Right renal cortex interstitium (tissue), 3 donors: Measurements from ENCODE around the gene LAD1. TPM values are rescaled to one million over a fixed set of nuclear protein-coding genes. Genes with fewer than 3 reads are reported as not detected.

Source experiments
- DNase-seq, 3 donors: peaks; one replicate each; pipeline ENCODE4 v3.0.0-alpha.2; 2013; ENCODE audit warnings: low read depth in 3 of 3, low spot score in 2 of 3
- polyA plus RNA-seq, 3 donors: library from polyadenylated mRNA; unstranded; fragments of 120-200 nt; gene quantifications; one replicate each; pipeline ENCODE4 v1.2.1, GENCODE V29; 2013; ENCODE audit not compliant: insufficient read length in 3 of 3

The LAD1 gene, protein sequence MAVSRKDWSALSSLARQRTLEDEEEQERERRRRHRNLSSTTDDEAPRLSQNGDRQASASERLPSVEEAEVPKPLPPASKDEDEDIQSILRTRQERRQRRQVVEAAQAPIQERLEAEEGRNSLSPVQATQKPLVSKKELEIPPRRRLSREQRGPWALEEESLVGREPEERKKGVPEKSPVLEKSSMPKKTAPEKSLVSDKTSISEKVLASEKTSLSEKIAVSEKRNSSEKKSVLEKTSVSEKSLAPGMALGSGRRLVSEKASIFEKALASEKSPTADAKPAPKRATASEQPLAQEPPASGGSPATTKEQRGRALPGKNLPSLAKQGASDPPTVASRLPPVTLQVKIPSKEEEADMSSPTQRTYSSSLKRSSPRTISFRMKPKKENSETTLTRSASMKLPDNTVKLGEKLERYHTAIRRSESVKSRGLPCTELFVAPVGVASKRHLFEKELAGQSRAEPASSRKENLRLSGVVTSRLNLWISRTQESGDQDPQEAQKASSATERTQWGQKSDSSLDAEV
- polyA plus RNA-seq, result 10 to 100 TPM; 30.8 to 36.8 (median 36.1) TPM

DNA sequence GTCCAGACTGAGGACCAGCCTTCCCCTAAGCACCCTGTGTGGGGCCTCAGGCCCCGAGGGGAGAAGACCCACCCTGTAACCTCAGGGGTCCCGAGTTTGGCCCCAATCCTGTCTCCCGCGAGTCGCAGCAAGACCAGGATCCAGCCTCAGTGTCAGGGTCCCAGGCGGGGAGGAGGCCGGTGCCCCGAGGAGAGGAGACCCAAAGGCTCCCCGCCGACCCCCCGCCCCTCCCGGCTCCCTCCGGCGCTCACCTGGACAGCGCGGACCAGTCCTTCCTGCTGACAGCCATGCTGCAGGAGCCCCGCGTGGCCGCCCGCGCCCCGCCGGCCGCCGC, at the start of gene LAD1:
Gene LAD1, minus strand, starts transcription at position 307 of the 334 bp plus-strand sequence. Its CDS starts 18 bp downstream, at position 289.
- DNase-seq, result no peak

DNA sequence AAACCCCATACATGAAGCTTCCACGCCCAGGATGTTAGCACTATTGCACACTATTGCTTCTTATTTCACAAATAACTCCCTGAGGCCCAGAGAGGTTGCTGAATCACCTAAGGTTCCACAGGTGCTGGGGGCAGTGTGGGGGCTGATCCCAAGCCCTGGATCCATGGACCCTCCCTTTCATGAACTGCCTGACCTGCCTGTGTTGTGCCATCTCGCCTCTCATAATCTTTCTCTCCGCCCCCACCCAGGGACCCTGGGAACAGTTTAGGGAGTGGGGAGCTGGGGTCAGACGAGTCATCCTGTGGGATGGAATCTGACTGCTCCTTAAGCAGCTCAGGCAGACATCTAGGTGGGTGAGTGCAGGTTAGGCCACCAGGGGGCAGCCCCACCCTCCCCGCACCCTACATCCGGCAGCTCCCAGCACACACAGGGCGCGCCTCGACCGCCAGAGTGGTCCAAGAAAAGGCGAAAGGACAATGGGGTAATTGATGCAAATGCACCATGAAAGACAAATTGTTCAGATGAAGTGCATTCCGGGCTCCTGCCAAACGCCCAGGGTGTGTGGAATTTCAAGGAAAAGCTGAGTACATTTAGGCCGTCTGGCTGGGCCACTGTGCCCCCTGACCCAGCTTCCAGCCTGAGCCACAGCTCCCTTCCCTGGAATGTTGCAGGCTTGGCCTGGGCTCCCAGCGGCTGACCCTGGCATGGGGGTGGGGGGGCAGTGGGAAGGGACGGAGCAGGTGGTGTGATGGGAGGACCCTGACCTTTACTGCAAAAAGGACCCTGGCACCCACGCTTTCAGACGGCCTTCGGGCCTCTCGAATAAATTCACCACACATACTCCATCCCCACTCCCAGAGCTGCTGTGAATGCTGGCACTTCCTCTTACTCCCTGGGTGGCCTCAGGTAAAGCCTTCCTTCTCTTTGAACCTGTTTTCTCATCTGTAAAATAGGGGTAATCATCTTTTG, 49.1 kb upstream of the LAD1 start:
- no peak for DNase-seq

DNA sequence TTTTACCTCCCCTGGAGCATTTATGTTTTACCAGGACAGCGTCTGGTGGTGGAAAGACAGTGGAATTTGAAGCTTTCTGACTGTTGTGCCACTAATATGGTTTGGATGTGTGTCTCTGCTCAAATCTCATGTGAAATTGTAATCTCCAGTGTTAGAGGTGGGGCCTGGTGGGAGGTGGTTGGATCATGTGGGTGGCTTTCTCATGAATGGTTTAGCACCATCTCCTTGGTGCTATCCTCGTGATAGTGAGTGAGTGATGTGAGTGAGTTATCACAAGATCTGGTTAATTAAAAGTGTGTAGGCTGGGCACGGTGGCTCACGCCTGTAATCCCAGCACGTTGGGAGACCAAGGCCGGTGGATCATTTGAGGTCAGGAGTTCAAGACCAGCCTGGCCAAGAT, 46.2 kb upstream of the LAD1 start:
- no peak for DNase-seq

DNA sequence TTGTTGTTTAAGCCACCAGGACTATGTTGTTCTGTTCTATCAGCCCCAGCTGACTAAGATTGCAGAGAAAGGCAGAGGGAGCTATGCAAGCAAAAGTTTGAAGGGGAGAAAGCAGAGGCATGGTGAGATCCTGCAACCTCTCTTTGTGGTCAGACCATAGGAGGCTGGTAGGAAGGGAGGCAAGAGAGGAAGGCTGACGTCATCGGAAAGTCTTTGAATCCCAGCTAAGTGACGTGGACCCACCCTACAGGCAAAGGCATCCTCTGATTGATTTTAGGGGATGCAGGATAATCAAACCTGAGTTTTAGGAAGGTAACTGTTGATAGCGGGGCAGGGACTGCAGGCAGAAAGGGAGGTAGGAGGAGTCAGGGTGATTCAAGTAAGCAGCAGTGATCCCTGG, 45.7 kb upstream of the LAD1 start:
- DNase-seq, result no peak

DNA sequence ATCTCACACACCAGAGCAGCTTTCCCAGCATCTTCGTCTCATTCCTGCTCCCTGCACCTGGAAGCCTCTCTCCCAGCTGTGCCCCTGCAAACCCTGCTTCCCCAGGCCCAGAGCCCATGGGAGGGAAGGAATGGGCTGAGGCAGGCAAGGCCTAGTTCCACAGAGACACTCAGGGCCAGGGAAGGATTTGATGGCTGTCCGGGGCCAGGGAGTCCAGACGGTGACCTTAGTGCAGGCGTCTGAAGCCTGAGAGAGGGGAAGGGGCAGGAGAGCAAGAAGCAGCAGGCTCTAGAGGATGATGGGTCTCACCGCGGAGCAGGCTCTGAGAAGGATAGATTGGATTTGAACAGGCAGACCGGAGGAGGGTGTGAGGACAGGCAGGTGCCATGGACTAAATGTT, 44.6 kb upstream of the LAD1 start:
- DNase-seq, result no peak

DNA sequence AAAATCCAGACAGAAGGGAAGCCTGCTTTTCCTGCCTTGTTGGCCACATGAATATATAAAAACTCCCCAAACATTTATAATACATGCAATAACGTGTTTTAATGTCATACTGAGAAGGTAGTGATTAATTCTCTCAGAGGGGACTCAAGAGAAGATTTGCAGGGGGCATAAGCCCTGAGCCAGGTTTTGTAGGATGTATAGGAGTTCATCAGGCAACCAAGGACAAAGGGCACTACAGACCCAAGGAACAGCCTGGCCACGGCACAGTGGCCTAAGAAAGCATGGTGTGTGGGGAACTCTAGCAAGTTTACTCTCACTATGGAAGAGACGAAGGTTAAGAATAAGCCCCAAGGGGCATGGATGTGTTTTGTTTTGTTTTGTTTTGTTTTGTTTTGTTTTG, 37.8 kb upstream of the LAD1 start:
- DNase-seq, result no peak

DNA sequence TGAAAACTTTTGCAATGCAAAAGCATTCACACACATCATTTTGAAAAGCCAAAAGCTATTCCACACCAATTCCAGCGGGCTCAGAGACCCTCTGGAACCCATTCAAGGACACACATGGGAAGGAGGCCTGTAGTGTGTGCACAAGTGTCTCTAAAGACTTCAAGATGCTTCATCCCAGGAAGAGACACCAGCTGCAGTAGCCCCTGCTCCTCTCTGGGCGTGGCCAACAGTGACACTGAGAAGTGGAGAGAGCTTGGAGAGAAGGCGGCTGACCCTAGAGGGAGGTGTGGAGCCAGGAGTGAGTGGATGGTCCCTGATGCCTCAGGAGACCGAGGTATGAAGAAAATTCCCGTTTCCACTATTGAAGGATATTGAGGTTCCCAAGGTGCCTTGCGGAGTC, 37.3 kb upstream of the LAD1 start:
- no peak for DNase-seq

DNA sequence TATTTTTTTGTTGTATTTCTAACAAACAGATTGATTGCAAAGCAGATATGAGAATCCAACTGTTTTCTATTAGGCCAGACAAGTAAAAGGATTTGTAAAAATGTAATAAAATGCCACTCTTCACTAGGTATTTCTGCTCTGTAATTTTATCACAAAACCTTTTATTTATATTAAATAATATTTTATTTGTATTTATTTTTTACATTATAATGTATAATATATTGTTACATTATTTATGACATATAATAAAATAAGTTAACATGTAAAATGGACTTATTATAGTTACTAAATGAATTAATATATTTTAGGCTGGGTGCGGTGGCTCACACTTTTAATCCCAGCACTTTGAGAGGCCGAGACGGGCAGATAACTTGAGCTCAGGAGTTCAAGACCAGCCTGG, 35.1 kb upstream of the LAD1 start:
- DNase-seq, result no peak

DNA sequence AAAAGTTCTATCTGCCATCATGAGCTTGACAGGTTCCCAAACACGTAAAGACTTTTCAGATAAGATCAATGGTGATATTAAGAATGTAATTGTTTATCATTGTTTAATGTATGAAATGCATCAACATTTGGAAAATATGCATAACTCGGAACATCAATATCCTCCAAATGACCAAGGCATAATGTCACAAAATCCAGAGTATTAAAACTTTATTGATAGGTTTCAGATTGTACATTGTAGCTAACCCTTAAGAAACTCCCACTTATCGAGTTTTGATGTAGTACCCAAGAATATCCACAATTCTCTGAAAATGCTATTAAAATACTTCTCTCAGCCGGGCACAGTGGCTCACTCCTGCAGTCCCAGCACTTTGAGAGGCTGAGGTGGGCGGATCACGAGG, 34.5 kb upstream of the LAD1 start:
- no peak for DNase-seq

DNA sequence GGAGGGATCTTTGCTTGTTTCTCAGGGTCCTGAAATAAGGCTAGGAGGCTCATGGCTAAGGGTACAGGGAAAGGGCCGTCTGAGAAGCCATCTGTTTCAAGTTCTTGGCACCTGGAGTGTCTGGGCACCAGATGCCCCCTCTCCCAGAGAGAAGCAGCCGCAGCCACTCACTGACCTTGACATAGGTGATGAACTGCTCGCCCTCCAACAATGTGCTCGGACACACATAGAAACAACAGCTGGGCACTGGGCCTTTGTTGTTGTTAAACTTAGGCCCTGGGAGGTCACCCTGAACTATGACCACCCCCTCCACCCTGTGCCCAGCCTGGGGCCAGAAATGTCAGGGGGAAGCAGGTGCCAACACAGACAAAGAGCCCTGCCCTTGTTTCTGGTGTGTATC, 31.7 kb upstream of the LAD1 start:
- DNase-seq, result no peak

DNA sequence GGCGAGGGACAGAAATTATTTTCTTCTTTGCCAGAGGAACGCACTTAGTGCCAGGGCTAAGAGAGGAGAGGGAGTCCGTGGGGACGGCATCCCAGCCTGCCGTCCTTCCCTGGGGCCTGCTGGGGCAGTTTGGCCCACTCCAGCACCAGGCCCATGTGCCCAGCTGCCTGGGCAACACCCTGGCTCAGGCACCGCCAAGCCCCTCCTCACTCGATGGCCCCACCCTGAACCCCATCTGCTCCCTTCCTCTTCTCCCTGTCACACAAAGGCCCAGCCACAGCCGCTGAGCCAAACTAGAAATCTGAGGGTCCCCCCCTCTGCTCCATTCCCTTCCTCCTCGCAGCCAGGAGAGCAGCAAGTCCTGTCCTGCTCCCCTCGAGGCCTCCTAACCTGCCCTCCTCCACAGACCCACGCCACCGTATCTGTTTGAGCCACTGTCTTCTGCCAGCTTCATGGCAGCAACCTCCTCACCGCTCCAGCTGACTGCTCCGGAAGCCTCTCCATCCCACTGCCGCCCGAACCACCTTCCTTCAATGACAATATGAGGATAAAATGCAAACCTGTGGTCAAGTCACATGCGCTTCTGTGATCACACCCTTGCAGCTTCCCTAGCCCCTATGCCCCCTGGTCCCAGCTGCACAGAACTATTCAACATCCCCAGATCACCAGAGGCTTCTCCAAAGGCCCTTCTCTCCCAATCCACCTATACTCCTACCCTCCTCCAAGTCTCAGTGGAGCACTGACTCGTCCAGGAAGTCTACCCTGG, 30.8 kb upstream of the LAD1 start:
- DNase-seq, result no peak

DNA sequence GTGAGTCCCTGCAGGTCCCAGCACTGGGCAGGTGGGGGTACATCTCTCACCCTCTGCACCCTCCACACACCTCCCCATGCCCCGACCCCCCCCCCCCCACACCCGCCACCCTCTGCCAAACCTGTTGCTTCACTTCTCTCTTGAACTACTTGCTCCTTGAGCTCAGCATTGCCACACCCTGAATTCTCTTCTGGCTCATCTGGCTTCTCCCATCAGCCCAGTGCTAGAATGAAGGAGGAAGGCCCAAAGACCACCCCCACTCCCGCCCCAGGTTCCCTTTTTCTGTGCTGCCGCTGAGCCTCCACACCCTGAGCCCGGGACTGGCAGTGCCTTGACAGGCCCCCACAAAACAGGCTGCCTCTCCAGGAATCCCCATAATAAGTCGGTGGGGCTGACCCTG, 28.8 kb upstream of the LAD1 start:
- no peak for DNase-seq

DNA sequence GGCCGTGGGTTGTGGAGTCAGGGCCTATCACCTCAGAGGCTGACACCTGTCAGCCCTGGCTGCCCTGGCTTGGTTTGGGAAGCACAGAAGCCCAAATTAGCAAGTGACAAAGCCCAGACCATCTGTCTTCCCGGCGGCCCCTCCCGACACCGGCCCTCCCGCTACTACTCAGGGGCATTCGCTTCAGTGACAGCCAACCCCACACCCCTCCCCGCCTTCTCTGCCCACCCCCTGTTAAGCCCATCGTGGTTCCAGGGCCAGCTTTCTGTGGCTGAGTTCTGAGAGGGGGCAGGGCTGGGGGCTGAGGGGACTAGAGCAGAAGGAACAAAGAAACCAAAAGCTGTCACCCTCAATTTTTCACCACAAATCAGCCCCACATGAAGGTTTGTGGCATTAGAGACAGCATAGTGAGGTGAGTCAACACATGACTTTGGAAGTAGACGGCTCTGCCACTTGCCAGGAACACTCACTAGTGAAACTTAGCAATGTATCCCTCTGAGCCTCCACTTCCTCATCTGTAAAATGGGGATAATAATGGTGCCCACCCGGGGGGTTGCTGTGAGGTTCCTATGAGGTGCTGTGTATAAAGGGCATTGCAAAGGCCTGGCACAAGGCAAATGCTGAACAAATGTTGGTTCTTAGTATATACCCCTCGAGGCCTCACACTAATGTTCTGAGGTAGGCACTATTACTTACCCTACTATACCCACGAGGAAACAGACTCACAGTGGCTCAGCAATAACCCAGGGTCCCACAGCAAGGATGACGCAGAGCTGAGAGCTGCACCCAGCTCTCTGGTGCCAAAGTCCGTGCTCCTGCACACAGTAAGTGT, 27.6 kb upstream of the LAD1 start:
- DNase-seq, result no peak

DNA sequence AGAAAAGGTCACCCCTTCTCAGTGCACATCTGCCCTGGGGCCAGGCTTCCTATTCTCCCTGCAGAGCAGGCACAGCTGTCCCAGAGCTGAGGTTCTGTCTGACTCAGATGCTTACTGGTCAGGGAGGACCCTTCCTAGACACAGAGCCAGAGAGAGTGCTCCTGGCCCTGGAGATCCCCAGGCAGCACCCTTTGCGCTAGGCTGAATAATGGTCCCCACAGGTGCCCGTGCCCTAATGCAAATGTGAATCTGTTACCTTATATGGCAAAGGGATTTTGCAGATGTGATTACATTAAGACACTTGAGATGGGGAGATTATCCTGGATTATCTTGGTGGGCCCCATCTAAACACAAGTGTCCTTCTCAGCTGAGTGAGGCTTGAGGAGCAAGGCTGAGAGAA, 25.0 kb upstream of the LAD1 start:
- DNase-seq, result no peak

DNA sequence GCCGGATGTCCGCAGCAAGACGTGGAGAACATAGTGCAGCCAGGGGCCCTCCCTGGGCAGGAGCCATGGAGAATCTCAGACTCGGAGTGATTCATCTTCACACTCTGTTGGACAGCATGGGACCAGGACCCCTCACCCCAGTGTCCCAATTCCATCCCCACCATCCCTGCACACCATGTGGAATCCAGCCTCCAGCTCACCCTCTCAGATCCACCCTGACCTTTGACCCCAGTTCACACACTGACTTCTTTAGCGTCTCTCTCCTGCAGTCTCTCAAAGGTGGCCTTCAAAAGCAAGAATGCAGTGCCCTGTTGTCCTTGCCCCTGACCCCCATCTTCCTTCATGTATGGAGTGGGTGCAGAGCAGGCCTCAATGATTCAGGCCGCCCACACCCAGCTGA, 24.5 kb upstream of the LAD1 start:
- no peak for DNase-seq

DNA sequence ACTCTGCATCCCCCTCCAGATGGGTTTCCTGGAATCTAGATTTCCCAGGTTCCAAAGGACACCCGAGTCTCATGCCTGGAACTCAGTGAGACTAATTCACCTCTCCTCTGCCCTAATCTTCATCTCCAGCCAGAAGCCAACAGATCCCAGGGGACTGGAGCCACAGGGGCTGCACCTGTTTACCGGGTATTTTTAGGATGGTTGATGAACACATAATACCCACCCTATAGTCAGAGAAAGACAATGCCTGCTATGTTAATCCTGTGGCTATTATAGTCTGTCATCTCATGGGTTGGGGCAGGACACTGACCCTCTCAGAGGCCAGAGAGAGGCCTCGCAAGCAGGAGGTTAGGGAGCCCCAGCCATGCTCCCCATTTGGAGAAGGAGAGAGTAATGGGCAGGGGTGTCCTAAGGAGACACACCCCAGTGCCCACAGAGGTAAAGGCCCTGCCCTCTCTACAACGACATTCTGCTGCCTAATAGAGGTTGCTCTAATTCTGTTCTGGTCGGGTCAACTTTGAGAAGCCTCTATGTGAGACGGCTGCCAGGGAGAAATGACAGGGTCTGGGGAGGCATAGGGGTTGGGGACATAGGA, 23.4 kb upstream of the LAD1 start:
- no peak for DNase-seq

DNA sequence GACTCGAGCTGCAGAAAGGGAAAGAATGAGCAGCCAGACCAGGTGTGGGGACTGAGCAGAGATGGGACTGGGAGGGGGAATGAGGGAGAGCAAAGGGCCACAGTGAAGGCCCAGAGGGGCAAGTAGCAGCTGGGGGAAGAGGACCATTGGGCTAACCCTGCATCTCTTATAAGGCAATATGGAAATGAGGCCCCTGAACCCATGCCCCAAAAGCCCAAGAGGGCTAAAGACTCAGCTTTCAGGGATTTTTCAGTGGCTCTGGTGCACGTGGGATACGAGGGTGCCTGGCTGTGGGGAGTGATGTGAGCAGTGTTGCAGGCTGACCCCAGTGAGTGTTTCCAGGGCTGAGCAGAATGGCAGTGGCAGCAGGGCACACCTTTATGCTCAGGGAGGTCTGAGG, 22.9 kb upstream of the LAD1 start:
- no peak for DNase-seq

DNA sequence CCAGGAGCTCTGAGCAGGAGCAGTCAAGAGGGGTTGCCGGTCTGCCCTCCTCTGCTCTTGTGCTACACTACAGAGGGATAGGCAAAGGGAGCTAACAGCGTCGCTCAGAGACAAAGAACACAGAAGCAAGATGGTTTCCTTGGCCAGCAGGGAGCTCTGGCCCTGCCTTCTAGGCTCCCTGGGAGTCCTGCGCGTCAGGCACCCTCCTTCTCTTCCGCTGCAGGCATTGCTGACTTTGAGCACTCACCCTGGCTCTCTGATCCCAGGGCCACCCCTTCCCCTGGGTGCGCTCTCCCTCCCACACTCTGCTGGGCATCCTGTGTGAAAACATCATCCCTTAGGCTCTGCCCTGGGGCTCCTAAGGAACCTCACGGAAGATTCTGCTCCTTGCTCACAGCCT, 21.9 kb upstream of the LAD1 start:
- DNase-seq, result no peak

DNA sequence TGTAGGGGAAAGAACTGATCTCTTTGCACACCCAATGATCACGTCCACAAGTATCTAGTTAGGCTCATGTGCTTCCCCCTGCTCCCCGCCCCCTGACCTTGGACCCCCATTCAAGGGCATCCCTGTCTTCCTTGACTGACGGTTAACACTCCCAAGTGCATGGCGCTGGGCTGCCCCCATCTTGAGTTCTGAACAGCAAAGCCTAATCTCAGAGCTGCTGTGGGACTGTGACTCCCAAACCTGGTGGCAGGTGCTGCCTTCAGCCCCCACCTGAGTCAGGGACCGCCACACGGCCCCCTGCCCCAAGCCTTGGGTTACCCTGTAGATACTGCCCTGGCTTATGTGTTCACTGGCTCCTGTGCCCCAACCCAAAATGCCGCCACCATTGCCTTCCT, 21.5 kb upstream of the LAD1 start:
- no peak for DNase-seq
